Cardiac fibroblast (primary cell): Measurements from ENCODE around the gene SPEN.

Source experiments
- DNase-seq, 2 donors: peaks; one replicate each; pipeline versions ENCODE4 v3.0.0 to v3.0.0-alpha.2; 2010; ENCODE audit warnings: low read depth in 2 of 2
- H3K4me3 ChIP-seq, 2 donors: replicated peaks in 1 of 2; 1 replicate in 1 of 2; 2 replicates in 1 of 2; pipeline ENCODE4 v1.5.1; 2011; ENCODE audit warnings: low read depth in 2 of 2, low read length in 2 of 2, mild to moderate bottlenecking in 2 of 2, moderate library complexity in 1 of 2
- CTCF ChIP-seq: IDR thresholded peaks from one replicate; pipeline ENCODE4 v1.5.1; 2011; ENCODE audit warnings: low read depth, mild to moderate bottlenecking, low read length, inconsistent platforms

SPEN gene

GRCh38 chr1:15931884-15932283, 84.4 kb downstream of the SPEN start:
- no peak overlapping the region for H3K4me3 ChIP-seq
- TF ChIP-seq CTCF, result no peak
- no peak for DNase-seq

- DNase-seq, result no peak
- TF ChIP-seq CTCF, result no peak
- no peak overlapping the region for H3K4me3 ChIP-seq
These were observed 85.1 kb downstream of the SPEN start for GRCh38 chr1:15932612-15933011.

GRCh38 chr1:15933684-15934083, 86.2 kb downstream of the SPEN start:
- TF ChIP-seq CTCF, result no peak
- DNase-seq, result no peak
- no peak overlapping the region for H3K4me3 ChIP-seq

- no peak for DNase-seq
- H3K4me3 ChIP-seq, result no peak overlapping the region
- TF ChIP-seq CTCF, result no peak
These were observed 86.9 kb downstream of the SPEN start for GRCh38 chr1:15934211-15935055.

GRCh38 chr1:15935056-15935950, 87.8 kb downstream of the SPEN start:
- TF ChIP-seq CTCF, result no peak
- DNase-seq, result no peak
- H3K4me3 ChIP-seq, result no peak overlapping the region

- H3K4me3 ChIP-seq, result no peak overlapping the region
- no peak for DNase-seq
- TF ChIP-seq CTCF, result no peak
These were observed 88.5 kb downstream of the SPEN start for GRCh38 chr1:15936025-15936424.
